Epidermal melanocyte (primary cell): ENCODE data around the gene CTNNAL1.
"Not testable (repeated sequence)": the region's sequence is repeated elsewhere in the genome, so short reads cannot be mapped to it uniquely, and the experiment has no call there.

Experiments
- DNase-seq: peaks from one replicate; pipeline ENCODE4 v3.0.0; 2011; ENCODE audit warnings: low spot score; ENCODE audit not compliant: insufficient read length

CTNNAL1 gene

GRCh38 chr9:108933718-108934322, 79.5 kb downstream of the CTNNAL1 start, which contains the start of gene ELP1:
Gene ELP1, minus strand, starts transcription at chr9:108934124. Its CDS starts 2,978 bp downstream, at chr9:108931146.
- DNase-seq: peak; percentile 77

GRCh38 chr9:108933231-108933717, 80.0 kb downstream of the CTNNAL1 start:
- DNase-seq: no peak

GRCh38 chr9:108928386-108928785, 84.9 kb downstream of the CTNNAL1 start:
- DNase-seq: no peak

GRCh38 chr9:108924466-108924865, 88.8 kb downstream of the CTNNAL1 start:
- no peak for DNase-seq

- DNase-seq: no peak
Observed at GRCh38 chr9:108921200-108921599, 92.1 kb downstream of the CTNNAL1 start.

GRCh38 chr9:108920401-108920800, 92.9 kb downstream of the CTNNAL1 start:
- DNase-seq: not testable (repeated sequence)

- DNase-seq: no peak
Observed at GRCh38 chr9:108919517-108919916, 93.8 kb downstream of the CTNNAL1 start.

GRCh38 chr9:108913391-108913790, 99.9 kb downstream of the CTNNAL1 start:
- no peak for DNase-seq

- DNase-seq: no peak
Observed at GRCh38 chr9:108911820-108912219, 101.5 kb downstream of the CTNNAL1 start.

GRCh38 chr9:108910914-108911313, 102.4 kb downstream of the CTNNAL1 start:
- DNase-seq: no peak

- no peak for DNase-seq
Observed at GRCh38 chr9:108910402-108910801, 102.9 kb downstream of the CTNNAL1 start.

- no peak for DNase-seq
Observed at GRCh38 chr9:108905494-108905893, 107.8 kb downstream of the CTNNAL1 start.

- no peak for DNase-seq
Observed at GRCh38 chr9:108904161-108904560, 109.1 kb downstream of the CTNNAL1 start.

- DNase-seq: no peak
Observed at GRCh38 chr9:108903420-108904103, 109.7 kb downstream of the CTNNAL1 start.

- DNase-seq: no peak
Observed at GRCh38 chr9:108900176-108900575, 113.1 kb downstream of the CTNNAL1 start.

GRCh38 chr9:108899023-108899695, 114.1 kb downstream of the CTNNAL1 start:
- not testable (repeated sequence) for DNase-seq

- no peak for DNase-seq
Observed at GRCh38 chr9:108897324-108898096, 115.8 kb downstream of the CTNNAL1 start.

- DNase-seq: no peak
Observed at GRCh38 chr9:108894225-108894997, 118.9 kb downstream of the CTNNAL1 start.
